Spleen (tissue), 7 donors: Measurements from ENCODE around the gene TSPAN1.

Experiments used
- POLR2A ChIP-seq, 3 donors: fragments of 450-650 bp; IDR thresholded peaks; one replicate each; pipeline ENCODE4 v1.5.1; 2017; ENCODE audit warnings: antibody characterized with exemption in 3 of 3, mild to moderate bottlenecking in 1 of 3
- POLR2AphosphoS5 ChIP-seq, 3 donors: sonication (generic); formaldehyde crosslinking; IDR thresholded peaks; one replicate each; pipeline ENCODE4 v1.5.1; 2017; ENCODE audit warnings: antibody characterized with exemption in 3 of 3
- TF ChIP-seq, protein P1 (sequence below), 11 experiments: fragments of 200-600 bp in 7 of 11; fragments of 450-650 bp in 4 of 11; sonication (generic) in 4 of 11; IDR thresholded peaks in 8 of 11; conservative IDR thresholded peaks in 3 of 11; 1 replicate in 7 of 11; 2 replicates in 4 of 11; pipeline versions ENCODE4 v1.4.0 to v1.8.0; 2016 to 2021; ENCODE audit warnings: antibody characterized with exemption in 11 of 11, inconsistent platforms in 4 of 11, mild to moderate bottlenecking in 1 of 11
- donor health status: DM: no; HTN: no; CAD: no; lungs with moderate emphysema.
- donor health status: DM: no; HTN: no; CAD: no.
- donor health status: DM: no; HTN: no; CAD: no.

DNA sequence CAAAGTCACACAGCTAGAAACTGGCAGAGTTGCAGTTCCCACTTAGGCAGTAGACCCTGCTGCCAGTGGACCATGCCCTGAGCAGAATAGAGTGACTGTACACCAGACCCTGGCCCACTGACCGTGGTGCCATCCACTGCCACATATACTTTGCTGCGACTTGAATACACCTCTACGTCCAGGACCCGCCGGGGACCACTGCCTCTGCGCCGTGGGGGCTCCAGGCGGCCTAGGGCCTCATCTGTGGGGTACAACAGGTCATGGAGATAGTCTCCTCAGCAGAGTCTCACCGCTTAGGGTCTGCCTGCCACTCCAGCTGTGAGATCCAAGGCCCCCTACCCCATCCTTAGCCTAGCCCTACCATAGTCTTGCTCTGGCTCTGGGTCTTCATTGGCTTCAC is 21.7 kb downstream of the TSPAN1 start:
- TF ChIP-seq, protein P1, sequence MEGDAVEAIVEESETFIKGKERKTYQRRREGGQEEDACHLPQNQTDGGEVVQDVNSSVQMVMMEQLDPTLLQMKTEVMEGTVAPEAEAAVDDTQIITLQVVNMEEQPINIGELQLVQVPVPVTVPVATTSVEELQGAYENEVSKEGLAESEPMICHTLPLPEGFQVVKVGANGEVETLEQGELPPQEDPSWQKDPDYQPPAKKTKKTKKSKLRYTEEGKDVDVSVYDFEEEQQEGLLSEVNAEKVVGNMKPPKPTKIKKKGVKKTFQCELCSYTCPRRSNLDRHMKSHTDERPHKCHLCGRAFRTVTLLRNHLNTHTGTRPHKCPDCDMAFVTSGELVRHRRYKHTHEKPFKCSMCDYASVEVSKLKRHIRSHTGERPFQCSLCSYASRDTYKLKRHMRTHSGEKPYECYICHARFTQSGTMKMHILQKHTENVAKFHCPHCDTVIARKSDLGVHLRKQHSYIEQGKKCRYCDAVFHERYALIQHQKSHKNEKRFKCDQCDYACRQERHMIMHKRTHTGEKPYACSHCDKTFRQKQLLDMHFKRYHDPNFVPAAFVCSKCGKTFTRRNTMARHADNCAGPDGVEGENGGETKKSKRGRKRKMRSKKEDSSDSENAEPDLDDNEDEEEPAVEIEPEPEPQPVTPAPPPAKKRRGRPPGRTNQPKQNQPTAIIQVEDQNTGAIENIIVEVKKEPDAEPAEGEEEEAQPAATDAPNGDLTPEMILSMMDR (IDR thresholded peaks at IDR 0.05 in 8 of 11, conservative IDR thresholded peaks at IDR 0.05 in 3 of 11), result no peak
- TF ChIP-seq POLR2A (IDR thresholded peaks at IDR 0.05), result no peak
- no peak for TF ChIP-seq POLR2AphosphoS5 (IDR thresholded peaks at IDR 0.05)
